Measurements from ENCODE around the gene GUCY2D.

GUCY2D gene

GRCh38 chr17:8025176-8025911 lies 22.9 kb downstream of the GUCY2D start:
- TF ChIP-seq, protein P1, sequence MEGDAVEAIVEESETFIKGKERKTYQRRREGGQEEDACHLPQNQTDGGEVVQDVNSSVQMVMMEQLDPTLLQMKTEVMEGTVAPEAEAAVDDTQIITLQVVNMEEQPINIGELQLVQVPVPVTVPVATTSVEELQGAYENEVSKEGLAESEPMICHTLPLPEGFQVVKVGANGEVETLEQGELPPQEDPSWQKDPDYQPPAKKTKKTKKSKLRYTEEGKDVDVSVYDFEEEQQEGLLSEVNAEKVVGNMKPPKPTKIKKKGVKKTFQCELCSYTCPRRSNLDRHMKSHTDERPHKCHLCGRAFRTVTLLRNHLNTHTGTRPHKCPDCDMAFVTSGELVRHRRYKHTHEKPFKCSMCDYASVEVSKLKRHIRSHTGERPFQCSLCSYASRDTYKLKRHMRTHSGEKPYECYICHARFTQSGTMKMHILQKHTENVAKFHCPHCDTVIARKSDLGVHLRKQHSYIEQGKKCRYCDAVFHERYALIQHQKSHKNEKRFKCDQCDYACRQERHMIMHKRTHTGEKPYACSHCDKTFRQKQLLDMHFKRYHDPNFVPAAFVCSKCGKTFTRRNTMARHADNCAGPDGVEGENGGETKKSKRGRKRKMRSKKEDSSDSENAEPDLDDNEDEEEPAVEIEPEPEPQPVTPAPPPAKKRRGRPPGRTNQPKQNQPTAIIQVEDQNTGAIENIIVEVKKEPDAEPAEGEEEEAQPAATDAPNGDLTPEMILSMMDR (conservative IDR thresholded peaks at IDR 0.05; ENCODE audit: low read depth), result no peak
- ChIA-PET POLR2A (ENCODE audit: low non-redundant PET) (no interaction called here), CTCF (interaction anchor here (0.5 to 0.6 kb wide), 2 partner anchors 9 to 356 kb away, joined by 3 to 7 read pairs; no protein-coding TSS in a partner anchor)
- H3K27ac ChIP-seq, result no peak overlapping the region
- DNase-seq (ENCODE audit: low spot score), result no peak

- POLR2A ChIA-PET (ENCODE audit: low non-redundant PET), result no interaction called here
Observed at GRCh38 chr17:8029121-8029520, 26.7 kb downstream of the GUCY2D start.

DNA sequence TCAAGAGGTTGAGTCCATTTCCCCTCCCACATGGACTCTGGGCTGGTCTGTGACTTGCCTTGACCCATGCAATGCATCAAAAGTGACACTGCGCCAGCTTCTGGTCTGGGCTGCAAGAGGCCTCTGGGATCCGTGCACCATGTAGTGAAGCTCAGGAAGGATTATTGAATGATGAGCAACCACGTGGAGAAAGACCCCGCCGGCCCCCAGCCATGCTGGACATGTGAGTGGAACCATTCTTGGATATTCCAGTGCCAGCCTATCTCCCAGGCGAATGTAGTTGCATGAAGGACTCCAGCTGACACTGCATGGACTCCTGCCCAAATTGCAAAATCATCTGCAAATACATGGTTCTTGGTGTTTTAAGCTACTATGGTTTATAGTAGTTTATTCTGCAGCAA lies 28.8 kb downstream of the GUCY2D start:
- CTCF ChIA-PET, result interaction anchor here (0.5 to 3.6 kb wide), 6 partner anchors 9 to 582 kb away, joined by 3 to 21 read pairs (median 3); no protein-coding TSS in a partner anchor
- DNase-seq (ENCODE audit: low spot score), result no peak
- POLR2A ChIA-PET (ENCODE audit: low non-redundant PET), result no interaction called here
- TF ChIP-seq, protein P1 (conservative IDR thresholded peaks at IDR 0.05; ENCODE audit: low read depth), result no peak
- no peak overlapping the region for H3K27ac ChIP-seq

More at GRCh38 chr17:8029121-8029520, 26.7 kb downstream of the GUCY2D start:
- TF ChIP-seq, protein P1 (conservative IDR thresholded peaks at IDR 0.05; ENCODE audit: low read depth), result no peak
- H3K27ac ChIP-seq, result no peak overlapping the region; the same call in 1 of the 2 replicates
- CTCF ChIA-PET, result no interaction called here
- peak; percentile 44 for DNase-seq (ENCODE audit: low spot score)

- H3K27ac ChIP-seq, result no peak overlapping the region
- no peak for DNase-seq (ENCODE audit: low spot score)
- POLR2A ChIA-PET (ENCODE audit: low non-redundant PET), result no interaction called here
- TF ChIP-seq, protein P1 (conservative IDR thresholded peaks at IDR 0.05; ENCODE audit: low read depth), result no peak
- CTCF ChIA-PET, result interaction anchor here (2.2 to 3.6 kb wide), 3 partner anchors 9 to 42 kb away, joined by 4 to 21 read pairs (median 6); no protein-coding TSS in a partner anchor
Observed at GRCh38 chr17:8031950-8032349, 29.5 kb downstream of the GUCY2D start.

GRCh38 chr17:8032442-8032841 lies 30.0 kb downstream of the GUCY2D start:
- TF ChIP-seq, protein P1 (conservative IDR thresholded peaks at IDR 0.05; ENCODE audit: low read depth), result no peak
- ChIA-PET CTCF (interaction anchor here (2.2 to 3.6 kb wide), 3 partner anchors 9 to 42 kb away, joined by 4 to 21 read pairs (median 6); no protein-coding TSS in a partner anchor), POLR2A (ENCODE audit: low non-redundant PET) (no interaction called here)
- no peak for DNase-seq (ENCODE audit: low spot score)
- H3K27ac ChIP-seq, result no peak overlapping the region

DNA sequence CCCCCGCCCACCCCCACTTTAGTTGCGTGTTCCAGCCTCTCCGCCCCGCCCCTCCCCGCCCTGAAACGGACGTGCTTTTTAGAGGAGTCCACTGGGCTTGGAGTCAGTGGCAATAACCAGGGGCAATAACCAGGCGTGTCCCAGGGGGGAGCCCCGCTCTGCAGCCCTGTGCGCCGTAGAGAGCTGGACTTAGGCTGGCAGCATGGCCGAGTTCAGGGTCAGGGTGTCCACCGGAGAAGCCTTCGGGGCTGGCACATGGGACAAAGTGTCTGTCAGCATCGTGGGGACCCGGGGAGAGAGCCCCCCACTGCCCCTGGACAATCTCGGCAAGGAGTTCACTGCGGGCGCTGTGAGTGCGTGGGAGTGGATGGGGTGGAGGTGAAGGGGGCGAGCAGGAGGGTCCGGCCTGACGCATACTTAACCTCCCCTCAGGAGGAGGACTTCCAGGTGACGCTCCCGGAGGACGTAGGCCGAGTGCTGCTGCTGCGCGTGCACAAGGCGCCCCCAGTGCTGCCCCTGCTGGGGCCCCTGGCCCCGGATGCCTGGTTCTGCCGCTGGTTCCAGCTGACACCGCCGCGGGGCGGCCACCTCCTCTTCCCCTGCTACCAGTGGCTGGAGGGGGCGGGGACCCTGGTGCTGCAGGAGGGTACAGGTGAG lies 36.7 kb downstream of the GUCY2D start, which contains the start of gene ALOX15B:
Gene ALOX15B (plus strand): TSS at position 106 of the 657 bp plus-strand sequence. CDS start 97 bp downstream, at position 203.
- ChIA-PET CTCF (interaction anchor here (0.6 kb wide), 1 partner anchor 293 kb away, joined by 3 read pairs; no protein-coding TSS in a partner anchor), POLR2A (ENCODE audit: low non-redundant PET) (no interaction called here)
- no peak for DNase-seq (ENCODE audit: low spot score)
- TF ChIP-seq, protein P1 (conservative IDR thresholded peaks at IDR 0.05; ENCODE audit: low read depth), result no peak
- peak within 1 kb of the TSS; percentile 79 for H3K27ac ChIP-seq

All from RWPE1 (cell line).